GM13977 (cell line): ENCODE results near the gene ABCB9.
A peak's percentile ranks its signal among the peaks of the same experiment; 100 is the strongest.

Experiments used
- DNase-seq: peaks from one replicate; pipeline ENCODE4 v3.0.0; 2012; ENCODE audit warnings: low spot score
- CTCF ChIP-seq: IDR thresholded peaks from 2 replicates; pipeline ENCODE4 v1.5.1; 2012; ENCODE audit warnings: mild to moderate bottlenecking, control low read depth; ENCODE audit not compliant: insufficient read depth; ENCODE audit errors: extremely low read depth, missing control alignments
- in situ Hi-C: fragments of 300-500 bp; cut with MboI; formaldehyde crosslinking; loops from one replicate; pipeline ENCODE4 v1.12.0; 2022; ENCODE audit warnings: low sequenced_read_pairs, low pct_unique_long_range_greater_than_20kb, mixed read lengths, inconsistent platforms; ENCODE audit not compliant: unreplicated experiment

ABCB9 gene

GRCh38 chr12:122928404-122929147, 37.7 kb downstream of the ABCB9 start:
- no peak for DNase-seq
- in situ Hi-C loops: no loop called here
- TF ChIP-seq CTCF: no peak

GRCh38 chr12:122927756-122928403, 38.4 kb downstream of the ABCB9 start:
- TF ChIP-seq CTCF: no peak
- DNase-seq: no peak
- in situ Hi-C loops: no loop called here

DNA sequence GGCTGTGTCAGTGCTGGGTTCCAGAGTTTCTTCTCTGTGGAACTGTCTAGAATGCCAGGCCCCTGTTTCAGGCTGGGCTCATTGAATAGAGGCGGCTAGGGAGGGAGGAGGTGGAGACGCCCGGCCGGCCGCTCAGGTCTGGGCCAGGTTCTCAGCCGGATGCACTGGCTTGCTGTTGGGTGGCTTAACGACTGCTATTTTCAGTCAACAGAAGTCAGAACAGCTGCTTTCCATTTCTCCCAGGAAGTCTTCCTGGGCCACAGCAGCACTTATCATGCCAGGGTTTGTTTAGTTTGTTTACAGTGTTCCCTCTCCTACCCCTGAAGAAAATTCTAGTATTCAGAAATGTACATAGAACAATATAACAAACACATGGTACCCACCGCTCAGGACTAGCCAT, 44.3 kb downstream of the ABCB9 start:
- no peak for TF ChIP-seq CTCF
- peak; percentile 3 for DNase-seq
- in situ Hi-C loops: no loop called here

DNA sequence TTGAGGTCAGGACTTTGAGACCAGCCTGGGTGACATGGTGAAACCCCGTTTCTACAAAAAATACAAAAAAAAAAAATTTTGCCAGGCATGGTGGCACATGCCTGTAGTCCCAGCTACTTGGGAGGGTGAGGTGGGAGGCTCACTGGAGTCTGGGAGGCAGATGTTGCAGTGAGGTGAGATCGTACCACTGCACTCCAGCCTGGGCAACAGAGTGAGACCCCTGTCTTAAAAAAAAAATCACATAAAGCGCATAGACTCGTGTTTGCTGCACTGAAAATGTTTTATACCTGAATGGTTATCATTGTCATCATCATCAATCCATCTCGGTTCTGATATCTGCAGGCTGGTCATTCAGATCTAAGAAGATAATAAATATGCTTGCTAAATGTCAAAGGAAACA, 45.6 kb downstream of the ABCB9 start:
- TF ChIP-seq CTCF: no peak
- in situ Hi-C loops: no loop called here
- DNase-seq: no peak

DNA sequence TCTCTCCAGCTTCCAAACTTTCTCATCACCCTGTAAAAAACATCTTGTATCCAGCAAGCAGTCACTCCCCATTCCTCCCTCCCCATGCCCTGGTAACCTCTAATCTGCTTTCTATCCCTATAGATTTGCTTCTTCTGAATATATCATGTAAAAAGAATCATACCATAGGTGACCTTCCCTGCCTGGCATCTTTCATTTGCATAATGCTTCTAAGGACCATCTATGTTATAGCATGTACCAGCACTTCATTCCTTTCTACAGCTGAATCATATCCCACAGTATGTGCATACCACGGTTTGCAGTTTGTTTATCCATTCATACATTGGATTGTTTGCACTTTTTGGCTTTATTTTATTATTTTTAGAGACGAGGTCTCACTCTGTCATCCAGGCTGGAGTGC, 47.4 kb downstream of the ABCB9 start:
- no peak for TF ChIP-seq CTCF
- in situ Hi-C loops: no loop called here
- peak; percentile 6 for DNase-seq

- in situ Hi-C loops: no loop called here
- DNase-seq: no peak
Measured at GRCh38 chr12:122917507-122918121, 48.6 kb downstream of the ABCB9 start.

More at GRCh38 chr12:122917507-122918121, 48.6 kb downstream of the ABCB9 start:
- TF ChIP-seq CTCF: no peak
